Measurements from ENCODE around the gene TYK2.

Gene TYK2

DNA sequence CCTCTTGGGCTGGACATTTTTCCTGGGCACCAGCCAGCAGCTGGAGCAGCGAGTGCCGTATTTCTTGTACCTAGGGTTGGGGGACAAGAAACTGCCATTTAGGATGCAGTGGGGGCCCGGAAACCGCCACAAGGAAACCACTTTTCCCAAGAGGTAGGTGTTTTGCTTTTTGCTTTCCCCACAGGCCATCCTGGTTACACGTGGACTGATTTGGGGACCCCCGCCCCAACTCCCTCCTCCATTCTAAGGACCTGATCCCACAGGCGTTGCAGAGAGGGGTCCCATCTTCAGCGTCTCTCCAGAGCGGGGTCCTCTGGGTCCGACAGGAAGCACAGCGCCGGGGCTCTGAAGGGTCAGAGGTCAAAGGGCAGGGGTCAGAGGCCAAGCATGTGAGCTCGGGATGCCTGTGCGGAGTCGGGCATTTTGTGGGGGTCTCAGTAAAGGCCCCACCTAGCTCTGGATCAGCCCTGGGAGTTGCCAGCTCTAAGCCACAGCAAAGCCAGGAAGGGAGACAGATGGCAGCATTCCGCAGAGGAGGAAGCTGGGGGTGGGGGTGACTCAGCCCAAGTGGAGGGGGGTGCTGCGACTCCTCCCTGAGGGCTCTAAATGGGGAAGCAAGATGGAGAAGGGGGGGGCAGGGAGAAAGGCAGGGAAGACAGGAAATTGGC, 75.1 kb downstream of the TYK2 start:
- DNase-seq, result no peak

Measured in NCI-H1105 treated with DMSO at 0.1 percent for 48 hours (cell line).